LNCaP clone FGC (cell line): Measurements from ENCODE around the gene RGS18.
"Not testable (repeated sequence)": the region's sequence is repeated elsewhere in the genome, so short reads cannot be mapped to it uniquely, and the experiment has no call there.

ENCODE experiments used
- DNase-seq: peaks from one replicate; pipeline ENCODE4 v3.0.0-alpha.2; 2011; ENCODE audit warnings: low read depth
- H3K4me3 ChIP-seq: 2 replicates; pipeline ENCODE4 v1.5.1; 2011; ENCODE audit warnings: mild to moderate bottlenecking, low read depth, low read length, control low read depth
- CTCF ChIP-seq: IDR thresholded peaks from 2 replicates; pipeline ENCODE4 v1.5.1; 2012; ENCODE audit warnings: mild to moderate bottlenecking; ENCODE audit not compliant: control insufficient read depth, insufficient read depth; ENCODE audit errors: extremely low read depth

Gene RGS18

GRCh38 chr1:192161976-192162375 lies 3.7 kb downstream of the RGS18 start:
- H3K4me3 ChIP-seq: no peak overlapping the region
- no peak for DNase-seq
- no peak for TF ChIP-seq CTCF

GRCh38 chr1:192162376-192162775 lies 4.1 kb downstream of the RGS18 start:
- no peak for DNase-seq
- no peak for TF ChIP-seq CTCF
- no peak overlapping the region for H3K4me3 ChIP-seq

GRCh38 chr1:192165002-192165401 lies 6.7 kb downstream of the RGS18 start:
- H3K4me3 ChIP-seq, DNase-seq: not testable (repeated sequence)

GRCh38 chr1:192167011-192167410 lies 8.7 kb downstream of the RGS18 start:
- no peak overlapping the region for H3K4me3 ChIP-seq
- DNase-seq: no peak
- TF ChIP-seq CTCF: no peak

GRCh38 chr1:192167911-192168700 lies 9.8 kb downstream of the RGS18 start:
- no peak for DNase-seq
- no peak for TF ChIP-seq CTCF
- H3K4me3 ChIP-seq: no peak overlapping the region

GRCh38 chr1:192168964-192169363 lies 10.7 kb downstream of the RGS18 start:
- no peak for TF ChIP-seq CTCF
- DNase-seq: no peak
- H3K4me3 ChIP-seq: no peak overlapping the region

GRCh38 chr1:192170196-192170984 lies 12.1 kb downstream of the RGS18 start:
- H3K4me3 ChIP-seq: no peak overlapping the region
- no peak for TF ChIP-seq CTCF
- DNase-seq: no peak
